MCF 10A (cell line): Measurements from ENCODE around the gene ARL5B. TPM values are rescaled to one million over a fixed set of nuclear protein-coding genes. Genes with fewer than 3 reads are reported as not detected.
"Not testable (repeated sequence)": the region's sequence is repeated elsewhere in the genome, so short reads cannot be mapped to it uniquely, and the experiment has no call there.

Source experiments
- BruUV-seq: library from RNA; stranded (reverse); fragments of 400-500 nt; replicated peaks from 2 replicates; lab custom pipeline; 2021; lab: Mats Ljungman, UMichigan
- CTCF ChIA-PET: fragments of 300-600 bp; sonication (Branson Sonifier 250); formaldehyde crosslinking; extraction: SDS; loops from one replicate; lab custom pipeline; 2021; ENCODE audit warnings: antibody characterized with exemption, inconsistent platforms; lab: Yijun Ruan, JAX
- POLR2A ChIA-PET: fragments of 300-600, 350-650 bp; sonication (Branson Sonifier 250); formaldehyde crosslinking; extraction: SDS; loops from one replicate; lab custom pipeline; 2020; ENCODE audit warnings: antibody characterized with exemption, inconsistent platforms; lab: Yijun Ruan, JAX
- DNase-seq: peaks from one replicate; pipeline ENCODE4 v3.0.0-alpha.2; 2018; ENCODE audit not compliant: unreplicated experiment
- H3K27ac Mint-ChIP-seq: one replicate; pipeline ENCODE4 v1.8.0; 2022; ENCODE audit warnings: mild to moderate bottlenecking, low read depth, mixed read lengths; ENCODE audit not compliant: unreplicated experiment
- H3K27me3 Mint-ChIP-seq: one replicate; pipeline ENCODE4 v1.8.0; 2022; ENCODE audit warnings: mixed read lengths; ENCODE audit not compliant: insufficient read depth, unreplicated experiment
- H3K36me3 Mint-ChIP-seq: one replicate; pipeline ENCODE4 v1.8.0; 2022; ENCODE audit warnings: mild to moderate bottlenecking, moderate library complexity, mixed read lengths; ENCODE audit not compliant: insufficient read depth, unreplicated experiment
- H3K4me1 Mint-ChIP-seq: one replicate; pipeline ENCODE4 v1.8.0; 2022; ENCODE audit warnings: mixed read lengths; ENCODE audit not compliant: insufficient read depth, unreplicated experiment
- H3K4me3 Mint-ChIP-seq: one replicate; pipeline ENCODE4 v1.8.0; 2022; ENCODE audit warnings: mild to moderate bottlenecking, moderate library complexity, mixed read lengths; ENCODE audit not compliant: unreplicated experiment
- H3K9me3 Mint-ChIP-seq: one replicate; pipeline ENCODE4 v1.8.0; 2022; ENCODE audit warnings: mixed read lengths; ENCODE audit not compliant: unreplicated experiment
- CTCF ChIP-seq: fragments of 200-600 bp; IDR thresholded peaks from one replicate; pipeline ENCODE4 v1.8.0; 2022; ENCODE audit warnings: antibody characterized with exemption, mild to moderate bottlenecking; ENCODE audit not compliant: unreplicated experiment
- intact Hi-C: fragments of 100-400 bp; cut with micrococcal nuclease; formaldehyde crosslinking; loops from 2 replicates; pipeline ENCODE4 v1.14.1; 2022
- total RNA-seq: library from RNA; stranded (reverse); gene quantifications from 2 replicates; pipeline ENCODE4 v1.2.3, GENCODE V29; 2022

The ARL5B gene
- total RNA-seq, 1 experiment from 2014 or later, result 22.0 TPM

- TF ChIP-seq CTCF, result no peak
- DNase-seq, result no peak
- Mint-ChIP-seq H3K27ac (no peak overlapping the region), H3K4me3 (no peak overlapping the region), H3K4me1 (peaks cover 5% of the 10 kb centered on the region), H3K27me3 (no peaks in the 10 kb centered on the region), H3K9me3 (peaks cover 8% of the 10 kb centered on the region), H3K36me3 (no peaks in the 10 kb centered on the region)
- POLR2A ChIA-PET, result interaction anchor here (0.8 to 1.9 kb wide), 3 partner anchors 11 to 34 kb away, joined by 3 to 10 read pairs (median 3); partner anchors contain the start of gene ARL5B
- no TSS peak for BruUV-seq
- intact Hi-C loops, result no loop called here
- CTCF ChIA-PET, result interaction anchor here (0.6 to 1.3 kb wide), 3 partner anchors 11 to 43 kb away, joined by 3 read pairs; no protein-coding TSS in a partner anchor
These were observed 33.3 kb upstream of the ARL5B start for GRCh38 chr10:18625886-18626285.

GRCh38 chr10:18627452-18628018, 31.7 kb upstream of the ARL5B start:
- Mint-ChIP-seq H3K27ac (peak overlapping the region; percentile 90), H3K4me3 (peak overlapping the region; percentile 77)
- ChIA-PET CTCF (interaction anchor here (1.3 kb wide), 1 partner anchor 14 kb away, joined by 3 read pairs; no protein-coding TSS in a partner anchor), POLR2A (interaction anchor here (0.6 to 2.2 kb wide), 13 partner anchors 9 to 732 kb away, joined by 3 to 19 read pairs (median 5); partner anchors contain the start of genes ARL5B and NSUN6)
- H3K9me3 Mint-ChIP-seq, H3K27me3 Mint-ChIP-seq, intact Hi-C loops, H3K36me3 Mint-ChIP-seq, H3K4me1 Mint-ChIP-seq: not testable (repeated sequence)
- TSS peak; percentile 78 for BruUV-seq
- DNase-seq, result peak; percentile 74

GRCh38 chr10:18632500-18632899, 26.7 kb upstream of the ARL5B start:
- H3K27me3 Mint-ChIP-seq, POLR2A ChIA-PET, H3K4me1 Mint-ChIP-seq, H3K4me3 Mint-ChIP-seq, intact Hi-C loops, H3K9me3 Mint-ChIP-seq, H3K27ac Mint-ChIP-seq, DNase-seq, CTCF ChIA-PET, BruUV-seq: not testable (repeated sequence)
- H3K36me3 Mint-ChIP-seq, result peaks cover 12% of the 10 kb centered on the region

- no peaks in the 10 kb centered on the region for H3K9me3 Mint-ChIP-seq
- ChIA-PET CTCF (interaction anchor here (0.7 kb wide), 2 partner anchors 11 to 93 kb away, joined by 3 to 4 read pairs; no protein-coding TSS in a partner anchor), POLR2A (interaction anchor here (1.0 kb wide), 1 partner anchor 15 kb away, joined by 3 read pairs; no protein-coding TSS in a partner anchor)
- no TSS peak for BruUV-seq
- no peak for DNase-seq
- no peak overlapping the region for H3K4me3 Mint-ChIP-seq
- TF ChIP-seq CTCF, result no peak
- H3K36me3 Mint-ChIP-seq, result peaks cover 28% of the 10 kb centered on the region
- intact Hi-C loops, result no loop called here
- no peak overlapping the region for H3K27ac Mint-ChIP-seq
- no peaks in the 10 kb centered on the region for H3K27me3 Mint-ChIP-seq
- no peaks in the 10 kb centered on the region for H3K4me1 Mint-ChIP-seq
These were observed 23.2 kb upstream of the ARL5B start for GRCh38 chr10:18635995-18636394.

GRCh38 chr10:18637400-18637799, 21.8 kb upstream of the ARL5B start:
- H3K9me3 Mint-ChIP-seq, BruUV-seq, H3K4me3 Mint-ChIP-seq, H3K27ac Mint-ChIP-seq, DNase-seq, intact Hi-C loops, H3K27me3 Mint-ChIP-seq, H3K4me1 Mint-ChIP-seq: not testable (repeated sequence)
- peaks cover 40% of the 10 kb centered on the region for H3K36me3 Mint-ChIP-seq
- ChIA-PET CTCF (interaction anchor here (0.6 to 0.7 kb wide), 2 partner anchors 389 to 398 kb away, joined by 3 read pairs; no protein-coding TSS in a partner anchor), POLR2A (interaction anchor here (5.8 kb wide), 1 partner anchor 13 kb away, joined by 24 read pairs; the partner anchor contains the start of gene NSUN6)

- H3K27me3 Mint-ChIP-seq, H3K4me1 Mint-ChIP-seq, DNase-seq, H3K9me3 Mint-ChIP-seq, H3K27ac Mint-ChIP-seq, CTCF ChIA-PET, BruUV-seq, intact Hi-C loops, H3K4me3 Mint-ChIP-seq: not testable (repeated sequence)
- POLR2A ChIA-PET, result interaction anchor here (5.8 kb wide), 1 partner anchor 10 kb away, joined by 24 read pairs; the partner anchor contains the start of gene NSUN6
- H3K36me3 Mint-ChIP-seq, result peaks cover 48% of the 10 kb centered on the region
These were observed 19.5 kb upstream of the ARL5B start for GRCh38 chr10:18639719-18640118.
